Memory B cell (primary cell): ENCODE measurements around the gene ARL3.
"Not testable (repeated sequence)": the region's sequence is repeated elsewhere in the genome, so short reads cannot be mapped to it uniquely, and the experiment has no call there.

Source experiments
- ATAC-seq: fragments of 150-1000 bp; cut with Tn5 transposase; 2 replicates; pipeline ENCODE4 v1.10.0; 2021; ENCODE audit warnings: low read depth, mild to moderate bottlenecking, moderate library complexity
- DNase-seq, 2 donors: peaks; one replicate each; pipeline ENCODE4 v3.0.0; 2022; ENCODE audit warnings: low spot score in 2 of 2
- H3K27ac Mint-ChIP-seq: one replicate; pipeline ENCODE4 v1.8.0; 2022; ENCODE audit warnings: mild to moderate bottlenecking, moderate library complexity, mixed read lengths
- H3K27me3 Mint-ChIP-seq: one replicate; pipeline ENCODE4 v1.8.0; 2022; ENCODE audit warnings: mixed read lengths
- H3K36me3 Mint-ChIP-seq: one replicate; pipeline ENCODE4 v1.8.0; 2022; ENCODE audit warnings: mild to moderate bottlenecking, mixed read lengths
- H3K4me1 Mint-ChIP-seq: one replicate; pipeline ENCODE4 v1.8.0; 2022; ENCODE audit warnings: mixed read lengths
- H3K4me3 Mint-ChIP-seq: one replicate; pipeline ENCODE4 v1.8.0; 2022; ENCODE audit warnings: mild to moderate bottlenecking, moderate library complexity, mixed read lengths
- H3K9me3 Mint-ChIP-seq: one replicate; pipeline ENCODE4 v1.8.0; 2022; ENCODE audit warnings: mixed read lengths

Gene ARL3

DNA sequence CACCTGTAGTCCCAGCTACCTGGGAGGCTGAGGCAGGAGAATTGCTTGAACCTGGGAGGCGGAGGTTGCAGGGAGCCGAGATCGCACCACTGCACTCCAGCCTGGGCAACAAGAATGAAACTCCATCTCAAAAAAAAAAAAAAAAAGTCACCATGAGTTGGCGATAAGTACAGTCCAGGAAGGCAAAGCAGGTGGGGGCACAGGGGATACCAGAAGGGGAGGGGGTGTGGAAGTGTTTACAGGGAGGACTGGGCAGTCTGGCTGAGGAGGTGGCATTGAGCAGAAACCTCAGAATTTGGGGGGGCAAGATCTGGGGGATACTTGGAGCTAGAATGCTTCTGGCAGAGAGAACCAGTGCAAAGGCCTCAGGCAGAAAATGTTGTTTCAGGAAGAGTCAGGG is 46.8 kb downstream of the ARL3 start:
- not testable (repeated sequence) for DNase-seq, H3K4me3 Mint-ChIP-seq, H3K36me3 Mint-ChIP-seq, H3K9me3 Mint-ChIP-seq, H3K4me1 Mint-ChIP-seq, ATAC-seq, H3K27ac Mint-ChIP-seq, H3K27me3 Mint-ChIP-seq

DNA sequence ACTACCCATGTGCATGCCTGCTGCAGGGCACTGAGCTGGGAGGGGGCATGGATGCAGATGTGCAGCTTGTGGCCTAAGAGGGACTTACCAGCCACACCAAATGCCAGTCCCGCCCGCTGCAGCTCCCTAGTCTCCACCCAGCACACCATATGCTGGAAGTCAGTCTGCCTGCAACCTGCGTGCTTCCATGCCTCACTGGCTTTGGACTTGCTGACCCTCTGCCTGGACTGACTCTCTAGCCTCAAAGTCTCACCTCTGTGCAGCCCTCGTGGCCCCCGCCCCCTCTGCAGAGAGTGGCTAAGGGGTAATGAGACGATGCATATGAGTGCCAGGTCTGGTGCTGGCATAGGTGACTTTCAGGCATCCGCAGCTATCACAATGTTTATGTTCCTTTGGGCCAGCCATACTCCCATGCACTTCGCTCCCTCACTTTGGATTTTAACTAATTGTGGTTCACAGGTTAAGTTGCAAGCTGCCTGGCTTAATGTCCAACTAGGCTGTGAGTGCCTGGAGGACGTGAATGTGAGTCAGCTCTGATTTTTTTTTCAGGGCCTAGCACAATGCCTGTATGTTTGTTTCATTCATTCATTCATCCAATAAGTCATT is 48.2 kb downstream of the ARL3 start:
- no peak overlapping the region for H3K27ac Mint-ChIP-seq
- peaks cover 3% of the 10 kb centered on the region for H3K4me1 Mint-ChIP-seq
- H3K4me3 Mint-ChIP-seq = no peak overlapping the region
- ATAC-seq = no peak
- no peaks in the 10 kb centered on the region for H3K36me3 Mint-ChIP-seq
- no peaks in the 10 kb centered on the region for H3K9me3 Mint-ChIP-seq
- no peak for DNase-seq
- no peaks in the 10 kb centered on the region for H3K27me3 Mint-ChIP-seq

DNA sequence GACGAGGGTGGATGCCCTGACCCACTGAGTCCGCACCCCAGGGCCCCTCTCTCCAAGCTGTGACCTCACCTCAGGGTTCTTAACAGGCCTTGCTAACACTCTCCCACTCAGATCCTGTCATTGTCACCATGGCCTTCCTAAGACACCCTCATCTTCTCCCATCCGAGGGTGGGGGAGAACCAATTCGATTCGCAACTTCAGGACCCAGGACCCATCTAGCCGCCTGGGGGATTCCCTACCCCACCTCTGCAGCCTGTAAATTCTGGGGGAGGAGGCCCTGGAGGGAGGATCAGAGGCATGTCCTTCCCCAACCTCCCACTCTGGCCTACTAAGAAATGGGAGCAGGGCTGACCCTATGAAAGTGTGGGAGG is 52.6 kb downstream of the ARL3 start:
- Mint-ChIP-seq H3K36me3 (peaks cover 13% of the 10 kb centered on the region), H3K27ac (no peak overlapping the region), H3K4me1 (peaks cover 9% of the 10 kb centered on the region), H3K4me3 (peak overlapping the region; percentile 37), H3K9me3 (no peaks in the 10 kb centered on the region), H3K27me3 (no peaks in the 10 kb centered on the region)
- no peak for DNase-seq
- ATAC-seq = no peak

DNA sequence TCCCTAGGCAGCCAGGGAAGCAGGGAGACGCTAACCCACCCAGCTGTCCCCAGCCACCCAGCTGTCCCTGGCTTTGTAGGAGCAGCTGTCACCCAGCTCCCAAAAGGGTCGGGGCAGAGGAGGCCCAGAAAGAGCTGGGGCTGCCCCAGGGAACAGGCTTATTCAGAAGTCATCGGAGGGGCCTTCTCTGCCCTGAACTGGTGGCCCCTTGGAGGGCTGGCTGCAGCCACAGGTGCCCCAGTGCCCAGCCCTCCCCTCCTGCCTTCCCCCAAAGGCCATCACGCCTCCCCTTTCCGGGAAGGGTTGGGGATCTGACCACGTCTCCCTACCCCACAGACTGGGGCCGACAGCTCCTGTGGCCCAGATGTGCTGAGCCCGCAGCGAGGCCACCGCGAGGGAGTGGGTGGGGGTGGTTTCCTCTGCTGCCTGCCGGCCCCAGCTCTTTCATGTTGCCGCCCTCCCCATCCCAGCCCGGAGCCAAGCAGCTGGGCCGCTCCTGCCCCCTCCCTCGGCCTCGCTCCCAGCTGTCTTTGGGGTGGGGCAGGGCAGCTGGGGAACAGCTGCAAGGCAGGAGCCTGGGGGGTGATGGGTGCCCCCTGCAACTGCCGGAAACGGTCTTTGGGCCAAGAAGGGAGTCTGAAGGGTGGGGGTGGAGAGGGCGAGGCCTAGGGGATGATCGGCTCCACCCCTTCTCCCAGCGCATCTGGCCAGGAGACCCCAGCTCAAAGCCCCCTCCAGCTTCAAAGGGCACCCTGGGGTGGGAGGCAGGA is 53.1 kb downstream of the ARL3 start:
- peaks cover 9% of the 10 kb centered on the region for H3K4me1 Mint-ChIP-seq
- H3K27me3 Mint-ChIP-seq = no peaks in the 10 kb centered on the region
- no peak overlapping the region for H3K27ac Mint-ChIP-seq
- peaks cover 18% of the 10 kb centered on the region for H3K36me3 Mint-ChIP-seq
- H3K9me3 Mint-ChIP-seq = no peaks in the 10 kb centered on the region
- ATAC-seq = peak; percentile 81
- peak overlapping the region; percentile 37 for H3K4me3 Mint-ChIP-seq
- no peak for DNase-seq

DNA sequence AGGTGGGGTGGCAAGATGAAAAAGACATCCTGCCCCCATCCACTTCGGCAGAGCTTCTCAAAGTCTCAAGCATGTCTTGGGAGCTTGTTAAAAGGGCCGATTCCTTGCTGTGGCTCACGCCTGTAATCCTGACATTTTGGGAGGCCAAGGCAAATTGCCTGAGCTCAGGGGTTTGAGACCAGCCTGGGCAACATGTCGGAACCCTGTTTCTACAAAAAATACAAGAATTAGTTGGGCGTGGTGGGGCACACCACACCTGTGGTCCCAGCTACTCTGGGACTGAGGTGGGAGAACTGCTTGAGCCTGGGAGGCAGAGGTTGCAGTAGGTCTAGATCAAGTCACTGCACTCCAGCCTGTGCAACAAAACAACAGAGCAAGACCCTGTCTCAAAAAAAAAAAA is 55.4 kb downstream of the ARL3 start:
- H3K4me3 Mint-ChIP-seq = no peak overlapping the region
- peaks cover 11% of the 10 kb centered on the region for H3K4me1 Mint-ChIP-seq
- H3K27ac Mint-ChIP-seq = no peak overlapping the region
- H3K9me3 Mint-ChIP-seq = no peaks in the 10 kb centered on the region
- H3K27me3 Mint-ChIP-seq = no peaks in the 10 kb centered on the region
- H3K36me3 Mint-ChIP-seq = peaks cover 31% of the 10 kb centered on the region
- DNase-seq = no peak
- no peak for ATAC-seq

DNA sequence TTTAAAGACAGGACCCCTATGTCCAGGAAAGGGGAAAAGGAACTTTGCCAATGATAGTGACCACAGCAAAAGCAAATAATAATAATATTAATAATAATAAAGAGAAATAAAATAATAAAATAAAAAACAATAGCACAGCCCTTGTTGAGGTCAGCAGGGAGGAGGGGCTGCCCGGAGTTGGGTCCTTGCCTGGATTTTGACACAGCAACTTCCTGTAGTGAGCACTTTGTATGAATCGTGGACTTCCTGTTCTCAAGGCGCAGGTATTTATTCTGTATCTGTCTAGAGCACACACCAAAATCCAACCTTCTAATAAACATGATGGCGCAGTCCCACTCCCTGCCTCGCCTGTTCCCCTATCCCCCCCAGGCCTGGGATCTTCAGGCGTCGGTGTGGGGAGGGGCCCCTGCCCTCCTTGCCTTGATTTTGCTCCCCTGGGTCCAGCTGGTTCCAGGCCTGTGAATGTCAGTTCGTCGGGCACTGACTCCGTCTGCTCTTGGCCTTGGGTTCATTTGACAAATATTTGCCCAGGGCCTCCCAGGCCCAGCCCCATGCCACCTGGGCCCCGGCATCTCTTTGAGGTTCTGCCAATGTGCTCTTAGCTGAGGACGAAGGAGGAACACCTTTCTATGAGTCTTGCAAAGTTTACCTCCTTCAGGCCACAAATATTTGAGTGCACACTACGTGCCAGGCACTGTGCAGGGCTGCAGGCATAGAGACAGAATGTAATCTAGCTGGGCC is 56.0 kb downstream of the ARL3 start:
- Mint-ChIP-seq H3K27ac (no peak overlapping the region), H3K4me3 (no peak overlapping the region), H3K9me3 (no peaks in the 10 kb centered on the region), H3K4me1 (peaks cover 18% of the 10 kb centered on the region), H3K27me3 (no peaks in the 10 kb centered on the region), H3K36me3 (peaks cover 37% of the 10 kb centered on the region)
- DNase-seq (no peak), ATAC-seq (no peak)

DNA sequence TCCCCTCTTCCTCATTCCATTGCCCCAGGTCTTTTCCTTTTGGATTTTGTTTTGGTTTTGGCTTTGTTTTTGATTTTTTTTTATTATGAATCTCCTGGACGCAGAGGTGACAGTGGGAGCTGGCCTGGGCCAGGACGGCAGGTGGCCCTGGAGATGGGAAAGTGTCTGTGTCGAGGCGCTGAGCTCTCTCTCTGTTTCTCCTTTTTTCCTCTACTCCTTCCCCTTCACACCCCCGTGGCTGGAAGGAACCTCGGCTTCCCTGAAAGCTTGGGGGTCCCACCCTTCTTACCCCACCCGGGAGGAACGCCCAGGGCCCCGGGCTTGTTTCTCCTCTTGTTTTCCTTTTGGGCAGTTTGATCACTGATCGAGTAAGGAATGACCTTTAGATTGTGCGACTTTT is 56.7 kb downstream of the ARL3 start:
- no peak overlapping the region for H3K27ac Mint-ChIP-seq
- DNase-seq (no peak), ATAC-seq (no peak)
- H3K9me3 Mint-ChIP-seq = no peaks in the 10 kb centered on the region
- no peak overlapping the region for H3K4me3 Mint-ChIP-seq
- H3K27me3 Mint-ChIP-seq = no peaks in the 10 kb centered on the region
- peaks cover 20% of the 10 kb centered on the region for H3K4me1 Mint-ChIP-seq
- H3K36me3 Mint-ChIP-seq = peaks cover 39% of the 10 kb centered on the region

DNA sequence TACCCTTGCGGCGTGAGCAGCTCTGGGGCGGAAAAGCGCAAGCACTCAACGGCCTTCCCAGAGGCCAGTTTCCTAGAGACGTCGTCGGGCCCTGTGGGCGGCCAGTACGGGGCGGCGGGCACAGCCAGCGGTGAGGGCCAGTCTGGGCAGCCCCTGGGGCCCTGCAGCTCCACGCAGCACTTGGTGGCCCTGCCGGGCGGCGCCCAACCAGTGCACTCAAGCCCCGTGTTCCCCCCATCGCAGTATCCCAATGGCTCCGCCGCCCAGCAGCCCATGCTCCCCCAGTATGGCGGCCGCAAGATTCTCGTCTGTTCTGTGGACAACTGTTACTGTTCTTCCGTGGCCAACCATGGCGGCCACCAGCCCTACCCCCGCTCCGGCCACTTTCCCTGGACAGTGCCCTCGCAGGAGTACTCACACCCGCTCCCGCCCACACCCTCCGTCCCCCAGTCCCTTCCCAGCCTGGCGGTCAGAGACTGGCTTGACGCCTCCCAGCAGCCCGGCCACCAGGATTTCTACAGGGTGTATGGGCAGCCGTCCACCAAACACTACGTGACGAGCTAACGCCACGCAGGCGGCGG is 57.3 kb downstream of the ARL3 start:
- no peaks in the 10 kb centered on the region for H3K27me3 Mint-ChIP-seq
- DNase-seq (no peak), ATAC-seq (no peak)
- no peak overlapping the region for H3K4me3 Mint-ChIP-seq
- H3K4me1 Mint-ChIP-seq = peaks cover 25% of the 10 kb centered on the region
- H3K27ac Mint-ChIP-seq = no peak overlapping the region
- H3K9me3 Mint-ChIP-seq = no peaks in the 10 kb centered on the region
- peaks cover 39% of the 10 kb centered on the region for H3K36me3 Mint-ChIP-seq

DNA sequence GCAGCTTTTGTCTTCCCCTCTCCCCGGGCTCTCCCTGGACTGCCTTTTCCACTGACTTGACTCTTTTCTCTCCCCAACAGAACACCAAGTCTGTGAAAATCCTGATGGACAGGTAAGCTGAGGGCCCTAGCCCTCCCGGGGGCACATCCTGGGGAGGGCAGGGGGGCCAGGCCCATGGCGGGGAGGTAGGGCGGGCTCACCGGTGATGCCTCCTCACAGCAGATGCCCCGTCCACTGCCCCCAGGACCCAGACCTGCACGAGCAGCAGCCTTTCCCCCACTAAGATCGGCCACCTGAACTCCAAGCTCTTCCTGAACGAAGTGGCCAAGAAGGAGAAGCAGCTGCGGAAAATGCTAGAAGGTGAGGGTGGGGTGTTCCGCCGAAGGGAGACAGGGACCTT is 58.2 kb downstream of the ARL3 start:
- Mint-ChIP-seq H3K36me3 (peaks cover 39% of the 10 kb centered on the region), H3K4me3 (no peak overlapping the region), H3K9me3 (no peaks in the 10 kb centered on the region), H3K27me3 (no peaks in the 10 kb centered on the region), H3K4me1 (peaks cover 27% of the 10 kb centered on the region), H3K27ac (no peak overlapping the region)
- DNase-seq = no peak
- ATAC-seq = no peak

DNA sequence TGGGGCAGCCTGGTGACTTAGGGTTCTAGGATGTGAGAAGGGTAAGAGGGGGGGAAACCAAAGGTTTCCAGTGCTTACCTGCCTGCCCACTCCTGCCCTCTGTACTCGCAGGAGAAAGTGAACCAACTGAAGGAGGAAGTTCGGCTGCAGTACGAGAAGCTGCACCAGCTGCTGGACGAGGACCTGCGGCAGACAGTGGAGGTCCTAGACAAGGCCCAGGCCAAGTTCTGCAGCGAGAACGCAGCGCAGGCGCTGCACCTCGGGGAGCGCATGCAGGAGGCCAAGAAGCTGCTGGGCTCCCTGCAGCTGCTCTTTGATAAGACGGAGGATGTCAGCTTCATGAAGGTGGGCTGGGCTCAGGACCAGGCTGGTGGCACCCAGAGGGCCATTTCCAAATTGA is 59.2 kb downstream of the ARL3 start:
- Mint-ChIP-seq H3K4me3 (no peak overlapping the region), H3K27ac (no peak overlapping the region), H3K27me3 (no peaks in the 10 kb centered on the region), H3K4me1 (peaks cover 32% of the 10 kb centered on the region), H3K9me3 (no peaks in the 10 kb centered on the region), H3K36me3 (peaks cover 39% of the 10 kb centered on the region)
- ATAC-seq (no peak), DNase-seq (no peak)

DNA sequence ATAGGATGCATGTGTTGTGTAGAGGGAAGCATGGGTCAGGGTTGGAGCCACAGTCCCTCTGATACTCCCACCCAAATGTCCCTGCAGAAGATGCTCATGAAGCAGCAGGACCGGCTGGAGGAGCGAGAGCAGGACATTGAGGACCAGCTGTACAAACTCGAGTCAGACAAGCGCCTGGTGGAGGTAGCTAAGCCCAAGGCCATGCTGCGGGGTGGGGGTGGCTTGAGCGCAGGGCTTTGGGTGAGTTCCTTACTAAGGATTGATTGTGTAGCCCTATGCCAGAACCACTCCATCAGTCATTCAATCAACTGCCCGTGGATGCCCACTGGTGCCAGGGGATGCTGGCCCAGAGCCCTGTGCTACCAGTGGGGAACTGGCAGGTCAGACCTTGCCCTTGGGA is 59.6 kb downstream of the ARL3 start:
- Mint-ChIP-seq H3K27ac (no peak overlapping the region), H3K36me3 (peaks cover 39% of the 10 kb centered on the region), H3K27me3 (no peaks in the 10 kb centered on the region), H3K4me3 (no peak overlapping the region), H3K9me3 (no peaks in the 10 kb centered on the region), H3K4me1 (peaks cover 34% of the 10 kb centered on the region)
- ATAC-seq = no peak
- no peak for DNase-seq

DNA sequence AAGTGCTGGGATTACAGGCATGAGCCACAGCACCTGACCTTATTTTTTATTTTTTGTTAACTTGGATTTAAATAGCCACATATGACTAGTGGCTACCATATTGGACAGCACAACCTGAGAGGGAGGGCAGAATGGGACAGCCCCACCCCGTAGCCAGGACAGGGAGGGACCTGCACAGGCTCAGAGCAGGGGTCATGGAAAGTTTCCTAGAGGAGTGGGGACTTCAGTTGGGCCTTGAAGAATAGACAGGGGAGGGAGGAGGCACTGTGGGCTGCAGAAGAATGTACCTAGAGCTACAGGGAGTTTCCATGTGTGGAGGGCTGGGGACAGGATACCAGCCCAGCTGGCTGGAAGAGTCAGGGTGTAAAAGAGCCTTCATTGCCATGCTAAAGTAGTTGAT is 61.1 kb downstream of the ARL3 start:
- H3K27ac Mint-ChIP-seq = peak overlapping the region; percentile 93
- no peaks in the 10 kb centered on the region for H3K27me3 Mint-ChIP-seq
- H3K9me3 Mint-ChIP-seq = no peaks in the 10 kb centered on the region
- H3K4me3 Mint-ChIP-seq = peak overlapping the region; percentile 22
- ATAC-seq (no peak), DNase-seq (no peak)
- H3K4me1 Mint-ChIP-seq = peaks cover 47% of the 10 kb centered on the region
- peaks cover 36% of the 10 kb centered on the region for H3K36me3 Mint-ChIP-seq

DNA sequence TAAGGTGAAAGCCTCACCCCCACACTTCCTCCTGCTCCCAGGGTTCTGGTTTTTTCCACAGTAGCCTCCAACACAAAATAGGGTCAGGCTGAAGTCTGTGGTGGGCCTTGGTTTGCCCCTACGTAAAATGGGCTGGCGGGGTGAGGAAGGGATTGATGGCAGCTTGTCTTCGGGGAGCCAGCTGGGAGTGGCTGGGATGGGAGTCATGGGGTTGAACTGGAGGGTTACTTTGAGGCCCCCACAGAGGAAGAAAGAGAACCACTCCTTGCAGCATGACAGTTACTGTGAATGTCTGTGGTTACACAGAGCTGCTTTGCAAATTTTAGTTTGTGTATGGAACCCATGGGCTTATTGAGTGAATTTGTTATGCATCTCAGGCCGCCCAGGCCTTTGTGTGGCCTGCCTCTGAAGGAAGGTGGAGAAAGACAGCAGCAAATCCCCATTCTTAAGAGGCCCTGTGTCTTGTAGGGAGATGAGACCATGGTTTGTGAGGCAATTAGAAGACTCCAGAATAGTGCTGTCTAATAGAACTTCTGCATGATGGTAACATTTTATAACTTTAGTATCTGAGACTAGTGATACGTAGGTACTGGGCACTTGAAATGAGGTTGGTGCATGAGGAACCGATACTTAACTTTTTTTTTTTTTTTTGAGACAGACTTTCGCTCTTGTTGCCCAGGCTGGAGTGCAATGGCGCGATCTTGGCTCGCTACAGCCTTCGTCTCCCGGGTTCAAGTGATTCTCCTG is 61.9 kb downstream of the ARL3 start:
- H3K4me1 Mint-ChIP-seq = peaks cover 54% of the 10 kb centered on the region
- peaks cover 30% of the 10 kb centered on the region for H3K36me3 Mint-ChIP-seq
- peak overlapping the region; percentile 93 for H3K27ac Mint-ChIP-seq
- H3K4me3 Mint-ChIP-seq = peak overlapping the region; percentile 74
- H3K9me3 Mint-ChIP-seq = no peaks in the 10 kb centered on the region
- DNase-seq (peak in 1 of 2 donors; percentile 28), ATAC-seq (peak; percentile 76)
- H3K27me3 Mint-ChIP-seq = no peaks in the 10 kb centered on the region
